Activated naive CD8-positive, alpha-beta T cell treated with anti-CD3 and anti-CD28 coated beads, Interleukin-2, amount 50 U/mL, for 16 hours (primary cell): ENCODE results near the gene PAPOLB.

Experiments used
- DNase-seq: peaks from one replicate; pipeline ENCODE4 v3.0.0-alpha.2; 2020; ENCODE audit warnings: low read depth, low spot score

The PAPOLB gene

DNA sequence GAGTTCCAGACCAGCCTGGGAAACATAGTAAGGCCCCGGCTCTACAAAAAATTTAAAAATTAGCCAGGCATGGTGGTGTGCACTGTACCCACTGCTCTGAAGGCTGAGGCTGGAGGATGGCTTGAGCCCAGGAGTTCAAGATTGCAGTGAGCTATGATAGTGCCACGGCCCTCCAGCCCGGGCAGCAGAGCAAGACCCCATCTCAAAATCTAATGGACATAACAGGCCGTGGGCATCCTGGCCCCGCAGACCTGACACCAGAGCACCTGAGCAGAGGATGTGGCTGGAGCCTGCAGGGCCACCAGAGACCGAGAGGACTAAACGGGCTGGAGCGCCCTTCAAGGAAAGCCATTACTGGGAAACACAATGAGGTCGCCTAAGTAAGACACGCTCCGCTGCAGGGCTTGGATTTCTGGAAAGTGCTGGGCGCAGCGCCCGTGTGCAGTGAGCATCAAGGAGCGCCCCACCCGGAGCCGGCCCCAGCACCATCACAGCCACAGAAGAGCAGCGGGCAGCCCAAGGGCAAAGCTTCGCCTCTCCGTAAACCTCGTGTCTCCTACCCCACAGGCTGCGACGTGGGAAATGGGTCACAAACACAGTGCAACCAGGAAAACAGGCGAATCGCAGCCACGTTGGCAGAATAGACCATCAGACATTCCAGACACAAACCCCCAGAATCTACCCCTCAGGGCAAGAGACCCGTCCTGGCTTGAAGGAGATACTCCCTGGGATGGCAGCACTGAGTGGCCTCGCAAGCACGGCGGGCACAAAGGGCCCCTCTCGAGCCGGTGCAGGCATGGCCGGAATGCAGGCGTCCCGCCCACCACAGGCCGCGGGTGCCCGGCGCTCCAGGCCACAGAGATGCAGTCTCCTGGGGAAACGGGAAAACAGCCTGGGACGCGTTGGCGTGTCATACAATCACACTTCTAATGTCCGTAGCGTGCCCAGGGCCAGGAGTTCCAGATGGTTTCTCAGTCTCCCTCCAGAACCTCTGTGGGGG lies 16.8 kb upstream of the PAPOLB start:
- DNase-seq = no peak

GRCh38 chr7:4876586-4876985 lies 14.8 kb upstream of the PAPOLB start:
- no peak for DNase-seq

DNA sequence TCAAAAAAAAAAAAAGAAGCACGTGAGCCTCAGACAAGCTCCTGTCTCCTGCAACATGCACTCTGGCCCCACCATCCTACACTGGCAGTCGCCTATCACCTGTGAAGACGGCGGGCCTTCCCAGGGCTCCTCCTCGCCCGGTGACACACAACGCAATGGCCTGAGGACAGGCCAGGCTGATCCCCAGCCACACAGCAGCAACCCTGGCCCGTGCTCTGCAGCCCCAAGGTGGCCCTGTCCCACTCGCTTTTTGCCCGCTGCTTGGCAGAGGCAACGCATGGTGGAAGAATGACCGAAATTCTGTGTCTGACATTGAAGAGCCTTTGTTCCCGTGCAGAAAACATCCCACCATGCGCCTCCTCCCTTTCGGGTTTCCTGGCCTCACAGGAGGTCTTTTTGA lies 13.6 kb upstream of the PAPOLB start:
- no peak for DNase-seq

GRCh38 chr7:4873071-4873944 lies 11.5 kb upstream of the PAPOLB start:
- DNase-seq = no peak

GRCh38 chr7:4871930-4872675 lies 10.3 kb upstream of the PAPOLB start:
- no peak for DNase-seq

GRCh38 chr7:4871056-4871680 lies 9.3 kb upstream of the PAPOLB start:
- DNase-seq = no peak

DNA sequence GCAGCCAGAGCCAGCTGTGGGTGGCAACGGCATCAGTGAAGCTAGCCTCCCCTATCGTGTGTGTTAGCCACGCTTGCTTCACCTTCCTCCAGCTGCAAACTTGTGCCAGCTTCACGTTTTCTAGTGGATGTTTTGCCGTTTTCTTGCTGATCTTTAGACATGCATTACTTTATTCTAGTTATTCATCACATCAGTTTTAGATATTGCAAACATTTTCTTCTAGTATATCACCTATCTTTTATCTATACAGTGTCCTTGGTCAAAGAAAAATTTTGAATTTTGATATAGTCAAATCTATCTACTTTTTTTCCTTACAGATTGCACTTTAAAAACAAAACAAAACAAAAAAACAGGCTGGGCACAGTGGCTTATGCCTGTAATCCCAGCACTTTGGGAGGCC lies 6.7 kb upstream of the PAPOLB start:
- DNase-seq = no peak

- DNase-seq = no peak
Measured at GRCh38 chr7:4866528-4867496, 5.0 kb upstream of the PAPOLB start.

DNA sequence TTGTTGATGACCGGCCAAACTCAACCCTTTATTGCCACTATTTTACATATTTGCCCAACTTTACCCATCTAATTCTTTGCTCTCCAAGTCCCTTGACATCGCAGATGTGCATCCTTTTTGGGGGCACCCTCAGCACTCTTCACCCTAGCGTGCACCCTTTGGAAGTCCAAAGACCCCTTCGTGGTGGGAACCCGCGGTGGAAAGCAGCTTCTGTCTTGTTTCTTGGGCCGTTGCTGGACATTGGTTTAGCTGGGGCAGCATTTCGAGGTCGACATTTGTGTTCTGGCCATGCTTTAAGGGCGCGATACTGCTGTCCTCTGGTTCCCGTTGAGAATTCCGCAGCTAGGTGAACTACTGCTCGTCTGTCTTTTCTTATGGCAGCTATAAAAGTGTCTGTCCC lies 326 bp upstream of the PAPOLB start:
- DNase-seq = no peak

DNA sequence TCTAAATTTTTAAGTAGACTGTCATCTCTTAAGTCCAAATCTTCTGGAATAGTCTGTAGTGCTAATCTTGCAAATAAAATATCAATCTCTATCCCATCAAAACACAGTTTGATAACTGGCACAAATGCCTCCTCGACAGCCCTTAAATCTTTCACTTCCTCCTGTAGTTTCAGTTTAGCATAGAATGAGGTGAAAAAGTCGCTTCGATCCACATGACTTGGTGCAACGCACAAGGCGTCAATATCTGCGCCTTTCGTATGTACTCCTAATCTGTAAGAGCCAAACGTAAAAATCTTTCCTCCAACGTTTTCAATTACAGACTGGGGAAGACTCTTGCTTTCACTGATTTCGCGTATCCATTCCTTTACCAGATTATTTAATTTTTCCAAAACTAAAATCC lies 603 bp downstream of the PAPOLB start:
- DNase-seq = no peak

- no peak for DNase-seq
Measured at GRCh38 chr7:4857189-4857588, 4.6 kb downstream of the PAPOLB start.

- DNase-seq = no peak
Measured at GRCh38 chr7:4856336-4857057, 5.3 kb downstream of the PAPOLB start.

DNA sequence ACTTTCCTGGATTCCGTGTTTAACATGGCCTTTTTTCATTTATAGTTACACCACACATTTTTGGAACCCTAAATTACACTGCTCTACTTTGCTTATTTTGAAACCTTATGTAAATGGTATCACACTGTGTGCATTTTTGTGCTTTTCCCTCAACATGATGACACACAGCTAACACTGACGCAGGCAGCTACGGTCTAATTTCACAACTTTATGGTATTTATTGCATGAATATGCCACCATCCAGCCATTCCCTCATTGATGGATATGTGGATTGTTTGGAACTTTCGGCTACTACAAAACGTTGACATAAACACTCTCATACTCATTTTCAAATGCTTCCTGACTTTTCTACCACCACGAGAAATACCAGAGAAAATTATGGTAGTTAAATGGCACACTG lies 6.9 kb downstream of the PAPOLB start:
- DNase-seq = no peak

DNA sequence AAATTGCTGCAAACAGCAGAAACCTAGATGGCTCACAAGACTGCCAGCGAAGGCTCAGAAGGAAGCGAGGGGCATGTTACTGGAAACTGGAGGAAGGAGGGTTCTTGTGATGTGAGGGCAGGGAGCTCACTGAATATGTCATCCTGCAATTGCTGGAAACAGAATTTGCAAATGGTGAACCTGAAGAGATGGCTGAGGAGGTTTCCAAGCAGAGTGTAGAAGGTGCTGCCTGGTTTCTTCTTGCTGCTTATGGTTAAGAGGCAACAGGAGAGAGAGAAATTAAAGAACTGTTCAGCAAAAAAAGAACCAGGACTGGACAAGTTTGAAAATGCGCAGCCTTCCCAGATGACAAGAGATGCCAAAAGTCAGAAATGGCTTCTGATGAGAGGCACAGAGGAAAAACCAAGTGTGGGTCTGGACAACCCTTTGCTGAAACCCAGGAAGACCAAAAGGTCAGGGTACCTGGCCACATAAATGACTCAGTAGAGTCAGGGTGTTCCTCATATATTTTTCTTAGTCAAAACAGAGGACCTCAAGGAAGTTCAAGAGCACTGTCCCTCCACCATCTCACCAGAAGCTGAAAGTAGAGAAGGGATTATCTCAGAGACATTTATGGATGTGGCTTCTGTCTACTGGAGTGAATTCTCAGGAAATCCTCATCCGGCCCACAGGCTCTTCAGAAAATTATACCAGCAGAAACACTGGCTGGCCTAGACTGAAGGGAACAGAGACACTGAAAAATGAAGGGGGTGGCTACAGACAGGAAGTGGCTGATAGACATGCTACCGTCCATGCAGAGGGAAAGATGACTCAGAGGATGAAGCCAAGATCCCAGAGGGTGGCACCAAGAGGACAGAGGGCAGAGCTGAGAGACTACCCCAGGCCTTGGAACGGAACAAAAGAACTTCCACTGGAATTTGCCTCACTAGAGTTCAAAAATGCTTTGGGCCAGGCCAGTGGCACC lies 10.1 kb downstream of the PAPOLB start:
- no peak for DNase-seq

DNA sequence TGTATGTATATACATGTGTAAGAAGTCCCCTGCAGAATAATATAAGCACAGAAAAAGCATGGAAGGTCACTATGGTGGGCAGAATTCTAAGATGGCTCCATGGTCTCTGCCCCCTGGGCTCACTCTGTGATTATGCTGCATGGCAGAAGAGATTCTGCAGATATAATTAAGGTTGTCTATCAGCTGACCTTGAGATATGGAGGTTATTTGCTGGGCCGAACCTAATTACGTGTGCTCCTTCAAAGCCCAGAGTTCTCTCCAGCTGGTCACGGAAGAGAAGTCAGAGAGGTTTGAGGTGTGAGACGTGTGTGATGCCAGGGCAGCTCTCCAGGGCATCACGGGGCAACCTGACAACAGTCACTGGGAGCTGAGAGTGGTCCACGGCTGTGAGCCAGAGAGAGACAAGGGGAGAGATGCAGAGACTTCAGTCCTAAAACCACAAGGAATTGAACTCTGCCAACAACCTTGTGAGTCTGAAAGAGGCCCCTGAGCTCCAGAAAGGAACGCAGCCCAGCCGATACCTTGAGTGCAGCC lies 11.5 kb downstream of the PAPOLB start:
- no peak for DNase-seq

DNA sequence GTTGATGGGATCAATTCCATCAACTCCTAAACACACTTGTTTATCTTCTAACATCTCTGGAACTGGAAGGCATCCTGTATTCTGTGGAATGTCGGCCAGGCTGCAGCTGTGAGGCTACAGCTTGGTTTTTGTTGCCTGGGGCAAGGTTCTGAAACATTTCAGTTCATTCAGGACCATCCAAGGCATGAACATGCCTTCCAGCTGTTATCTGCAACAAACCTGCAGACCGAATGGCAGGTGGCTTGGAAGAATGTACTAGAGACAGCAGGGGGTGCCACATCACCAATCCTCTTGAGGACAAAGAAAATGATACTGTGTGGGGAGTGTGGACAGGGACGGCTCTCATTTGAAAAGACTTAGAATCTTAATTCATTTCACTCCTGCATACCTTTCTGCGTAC lies 12.4 kb downstream of the PAPOLB start:
- DNase-seq = no peak

- no peak for DNase-seq
Measured at GRCh38 chr7:4845740-4846142, 16.1 kb downstream of the PAPOLB start.
